HG03066 (cell line): ENCODE data around the gene APBB2.

Source experiments
- ATAC-seq: cut with Tn5 transposase; IDR thresholded peaks from one replicate; pipeline ENCODE4 v1.9.1; 2021; ENCODE audit warnings: low read depth; ENCODE audit not compliant: unreplicated experiment

Gene APBB2

DNA sequence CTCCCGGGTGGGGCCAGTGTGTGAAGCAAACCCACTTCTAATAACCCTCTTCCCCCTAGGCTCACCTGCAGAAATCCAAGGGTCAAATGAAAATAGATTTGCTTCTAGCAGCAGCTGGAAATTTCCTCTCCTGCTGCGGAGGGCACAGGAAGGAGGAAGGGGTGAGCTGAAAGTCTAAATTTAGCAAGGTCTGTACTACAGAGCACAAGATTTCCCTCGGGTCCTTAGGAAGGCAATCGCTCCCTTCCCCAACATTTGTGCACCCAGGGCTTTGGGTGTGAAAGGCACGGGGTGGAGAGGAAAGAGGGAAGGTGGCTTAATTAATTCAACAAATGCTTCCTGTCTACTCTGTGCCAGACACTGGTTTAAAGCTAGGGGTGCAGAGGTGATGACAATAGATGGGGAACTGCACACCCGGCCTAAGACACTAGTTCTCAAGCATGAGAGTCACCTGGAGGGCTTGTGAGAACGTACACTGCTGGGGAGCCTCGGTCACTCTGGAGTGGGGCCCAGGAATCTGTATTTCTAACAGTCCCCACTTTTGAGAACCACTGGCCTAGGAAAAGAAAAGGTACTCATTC is 260.2 kb downstream of the APBB2 start:
- ATAC-seq = no peak

DNA sequence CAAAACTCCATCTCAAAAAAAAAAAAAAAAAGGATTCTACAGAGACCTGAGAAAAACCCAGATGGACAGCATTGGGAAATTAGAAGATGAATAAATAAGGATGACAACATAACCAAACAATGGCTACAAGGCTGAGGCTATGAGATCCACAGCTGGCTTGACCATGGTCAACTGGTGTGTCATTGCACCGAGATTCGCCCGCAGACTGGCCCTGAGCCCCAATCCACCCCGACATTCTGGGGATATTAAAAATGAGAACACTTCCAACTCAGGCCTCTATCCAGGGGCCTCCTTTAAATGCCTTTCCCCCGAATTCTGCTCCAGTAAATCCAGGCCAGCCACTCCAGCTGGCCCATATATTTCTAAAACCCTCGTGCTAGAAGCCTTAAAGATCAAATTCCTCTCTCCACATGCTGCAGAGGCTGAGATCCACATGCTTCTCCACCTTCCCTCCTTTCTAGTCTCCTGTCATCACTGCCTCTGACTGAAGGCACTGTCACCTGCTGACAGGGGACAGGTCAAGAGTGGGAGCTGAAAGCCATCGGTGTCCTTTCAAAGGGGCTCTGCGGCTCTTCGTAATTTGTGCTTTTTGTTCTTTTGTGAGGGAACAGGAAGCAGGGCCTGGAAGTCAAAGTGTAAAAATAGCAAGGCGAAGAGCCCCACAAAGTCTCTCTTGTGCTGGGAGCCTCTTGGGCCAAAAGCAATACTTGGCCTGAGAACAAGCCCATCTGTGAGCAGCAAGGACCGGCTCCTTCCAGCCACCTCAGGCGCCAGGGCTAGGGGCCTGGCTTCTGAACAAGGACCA is 260.9 kb downstream of the APBB2 start:
- ATAC-seq = no peak

DNA sequence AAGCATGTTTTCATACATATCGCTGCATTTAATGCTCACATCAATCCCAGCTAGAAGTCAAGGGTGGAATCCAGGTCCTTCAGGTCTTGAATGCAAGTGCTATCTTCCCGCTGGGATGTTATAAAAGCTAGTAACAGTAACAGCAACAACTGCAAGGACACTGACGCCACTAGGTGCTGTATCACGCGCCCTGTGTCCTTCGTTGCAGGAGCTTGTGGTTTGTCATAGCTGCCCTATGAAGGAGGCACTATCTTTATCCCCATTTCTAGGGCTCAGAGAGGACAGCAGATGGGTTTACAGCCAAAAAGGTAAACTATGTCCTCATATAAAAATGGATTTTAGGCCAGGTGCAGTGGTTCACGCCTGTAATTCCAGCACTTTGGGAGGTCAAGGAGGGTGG is 261.7 kb downstream of the APBB2 start:
- no peak for ATAC-seq

DNA sequence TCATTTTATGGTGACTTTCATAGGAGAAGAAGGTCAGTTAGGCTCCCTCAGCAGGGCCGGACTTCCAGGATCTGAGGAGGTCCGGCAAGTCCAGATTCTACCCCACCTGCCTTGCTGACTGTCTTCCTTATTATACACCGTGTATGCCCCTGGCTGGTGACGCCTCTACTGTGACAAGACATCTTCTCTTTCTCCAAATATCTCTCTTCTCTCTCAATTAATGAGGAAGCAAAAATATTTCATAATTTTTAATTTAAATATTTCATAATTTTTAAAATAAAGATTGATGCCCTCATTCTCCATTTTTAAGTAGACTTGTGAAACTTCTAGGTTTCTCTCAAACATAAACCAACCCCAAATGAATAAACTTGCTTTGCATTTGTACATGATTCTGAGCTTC is 262.1 kb downstream of the APBB2 start:
- no peak for ATAC-seq

DNA sequence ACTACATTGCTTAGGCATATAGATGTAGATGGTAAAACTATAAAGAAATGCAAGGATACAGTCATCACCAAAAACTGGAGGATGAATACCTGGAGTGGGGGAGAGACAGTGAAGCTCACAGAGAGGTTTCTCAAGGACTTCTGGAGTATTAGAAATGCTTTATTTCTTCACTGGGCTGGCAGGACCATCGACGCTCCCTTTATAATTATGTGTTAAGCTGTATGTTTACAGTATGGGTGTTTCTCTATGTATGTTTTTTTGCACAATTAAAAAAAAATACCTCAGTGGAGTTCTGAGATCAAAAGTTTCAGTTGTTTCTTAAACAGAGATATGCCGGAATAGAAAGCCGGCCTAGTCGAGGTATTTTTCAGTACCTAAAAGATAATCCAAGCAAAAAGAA is 263.3 kb downstream of the APBB2 start:
- ATAC-seq = no peak

DNA sequence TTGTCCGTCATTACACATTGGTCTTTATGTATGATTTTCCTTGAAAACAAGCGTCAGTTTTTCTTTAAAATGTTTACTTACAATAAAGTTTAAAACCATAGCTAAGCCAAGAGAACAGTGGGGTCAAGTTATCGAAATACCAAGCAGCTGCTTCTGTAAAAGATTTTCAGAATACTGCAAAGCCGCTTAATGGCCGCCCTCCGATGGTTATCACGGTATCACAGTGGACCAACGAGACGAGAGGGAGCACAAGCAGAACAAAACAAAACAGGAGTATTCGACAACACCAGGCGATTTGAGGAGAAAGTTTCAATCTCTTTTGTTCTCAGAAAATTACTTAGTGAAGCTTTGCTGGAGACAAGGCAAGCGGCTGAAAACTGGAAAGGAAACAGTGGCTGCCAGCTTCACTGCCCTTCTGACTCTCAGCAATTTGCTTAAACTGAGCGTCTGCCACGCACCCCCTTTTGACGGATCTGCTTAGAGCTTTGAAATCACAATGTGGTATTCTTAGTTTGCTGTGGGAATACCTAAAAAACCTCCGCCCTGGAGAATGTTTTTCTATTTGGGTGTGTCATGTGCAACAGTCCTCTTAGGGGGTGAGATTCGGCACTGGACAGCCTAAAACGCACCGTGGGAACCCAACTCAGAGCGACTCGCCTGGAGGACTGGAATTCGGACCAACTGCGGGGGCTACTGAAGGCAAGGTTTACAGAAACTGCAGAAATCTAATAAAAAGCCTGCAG is 264.8 kb downstream of the APBB2 start:
- ATAC-seq = no peak

DNA sequence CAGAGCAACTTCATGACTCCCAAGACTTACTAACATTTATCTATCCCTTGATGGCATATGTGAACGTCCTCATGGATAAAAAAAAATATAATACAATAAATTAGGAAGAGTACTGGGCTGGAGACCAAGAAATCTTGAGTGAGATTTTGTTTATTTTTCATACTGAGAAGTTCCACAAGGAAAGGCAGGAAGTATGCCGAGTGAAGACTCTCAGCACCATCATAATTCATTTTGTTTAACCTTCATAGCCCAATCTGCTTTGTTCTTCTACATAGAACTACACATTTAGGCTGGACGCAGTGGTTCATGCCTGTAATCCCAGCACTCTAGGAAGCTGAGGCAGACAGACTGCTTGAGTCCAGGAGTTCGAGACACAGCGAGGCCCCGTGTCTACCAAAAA is 266.3 kb downstream of the APBB2 start:
- no peak for ATAC-seq

DNA sequence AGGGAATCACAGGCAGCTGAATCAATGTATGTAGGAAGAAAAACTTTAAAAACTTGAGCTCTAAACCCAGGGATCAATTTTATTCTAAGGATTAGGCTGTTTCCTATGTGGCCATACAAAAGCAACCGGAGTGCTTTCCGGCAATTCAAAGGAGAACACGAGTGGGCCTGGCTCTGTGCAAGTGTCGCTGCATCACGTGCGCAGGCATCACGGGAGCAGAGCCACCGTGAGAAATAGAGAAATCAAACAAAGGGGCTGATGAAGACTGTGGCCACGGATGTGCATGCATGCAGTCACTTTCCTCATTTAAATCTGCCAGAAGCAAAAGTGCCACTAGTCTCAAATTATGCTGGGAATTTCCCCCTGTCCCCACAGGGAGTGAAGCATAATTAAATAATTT is 267.7 kb downstream of the APBB2 start:
- no peak for ATAC-seq

DNA sequence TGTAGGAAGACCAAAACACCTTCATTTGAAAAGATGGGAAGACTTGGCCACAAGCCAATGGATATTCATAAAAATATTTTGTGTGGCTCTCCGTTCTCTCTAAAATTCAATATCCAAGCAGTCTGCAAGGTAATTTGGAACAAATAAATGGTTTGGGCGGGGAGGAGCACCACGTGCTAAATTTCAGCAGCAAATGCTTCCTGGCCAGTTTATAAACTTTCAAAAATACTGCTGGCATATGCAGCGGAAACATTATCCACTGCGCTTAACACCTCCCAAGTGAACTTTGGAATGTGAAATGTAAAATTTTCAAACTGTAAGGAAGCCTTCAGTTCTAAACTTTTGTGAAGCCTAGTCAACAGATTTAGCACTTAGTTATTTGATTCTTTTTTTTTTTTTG is 273.6 kb downstream of the APBB2 start:
- no peak for ATAC-seq

DNA sequence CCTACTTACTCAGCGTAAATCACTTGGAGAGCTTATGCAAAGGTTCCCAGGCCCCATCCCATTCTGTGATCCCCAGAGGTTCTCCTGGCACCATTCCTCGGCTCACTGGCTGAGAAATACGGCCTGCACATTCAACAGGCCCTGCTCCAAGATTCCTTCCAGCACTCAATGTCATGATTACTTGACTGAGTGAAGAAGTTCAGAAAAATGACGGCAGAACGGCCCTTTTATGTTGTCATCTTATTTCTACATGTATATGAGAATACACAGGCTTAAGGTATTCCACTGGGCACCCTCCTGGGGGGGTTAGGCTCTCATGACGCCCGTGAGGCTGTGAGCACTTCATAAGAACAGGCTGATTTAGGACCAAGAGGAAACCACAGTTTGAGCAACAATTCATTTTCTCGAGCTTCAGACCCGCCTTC is 274.0 kb downstream of the APBB2 start:
- ATAC-seq = no peak

DNA sequence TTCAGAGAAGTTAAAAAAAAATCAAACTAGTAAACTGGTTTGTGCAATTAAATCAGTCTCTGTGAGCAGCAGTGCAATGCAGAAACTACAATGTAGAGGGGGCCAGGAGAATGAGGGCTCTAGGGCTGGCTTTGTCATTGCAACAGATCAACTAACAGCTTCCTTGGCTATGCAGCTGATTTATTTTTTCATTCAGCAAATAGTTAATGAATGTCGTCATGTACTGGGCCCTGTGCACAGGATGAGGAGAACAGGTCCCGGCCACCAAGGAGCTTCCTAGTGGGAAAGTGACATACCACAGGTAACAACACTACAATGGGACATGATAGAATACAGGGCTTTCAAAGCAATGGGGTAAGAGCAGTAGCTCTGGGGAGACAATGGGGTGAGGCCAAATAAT is 274.5 kb downstream of the APBB2 start:
- no peak for ATAC-seq

DNA sequence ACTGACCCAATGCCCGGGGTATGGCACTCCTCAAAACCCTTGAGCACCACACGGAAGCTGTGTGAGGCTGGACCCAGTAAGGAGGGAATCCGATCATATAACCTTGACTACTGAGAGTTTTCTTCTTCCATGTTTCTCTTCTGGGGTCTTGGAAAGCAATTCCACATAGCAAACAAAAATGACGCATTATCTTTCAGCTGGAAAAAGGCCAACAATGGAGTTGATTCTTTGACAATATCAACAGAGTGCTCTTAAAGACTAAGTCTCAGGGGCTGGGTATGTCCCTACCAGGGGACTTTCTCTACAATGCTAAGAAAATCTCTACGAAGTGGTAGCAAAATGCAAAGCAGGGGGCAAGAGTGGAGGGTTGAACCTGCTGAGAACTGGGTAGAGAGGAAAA is 276.0 kb downstream of the APBB2 start:
- no peak for ATAC-seq

DNA sequence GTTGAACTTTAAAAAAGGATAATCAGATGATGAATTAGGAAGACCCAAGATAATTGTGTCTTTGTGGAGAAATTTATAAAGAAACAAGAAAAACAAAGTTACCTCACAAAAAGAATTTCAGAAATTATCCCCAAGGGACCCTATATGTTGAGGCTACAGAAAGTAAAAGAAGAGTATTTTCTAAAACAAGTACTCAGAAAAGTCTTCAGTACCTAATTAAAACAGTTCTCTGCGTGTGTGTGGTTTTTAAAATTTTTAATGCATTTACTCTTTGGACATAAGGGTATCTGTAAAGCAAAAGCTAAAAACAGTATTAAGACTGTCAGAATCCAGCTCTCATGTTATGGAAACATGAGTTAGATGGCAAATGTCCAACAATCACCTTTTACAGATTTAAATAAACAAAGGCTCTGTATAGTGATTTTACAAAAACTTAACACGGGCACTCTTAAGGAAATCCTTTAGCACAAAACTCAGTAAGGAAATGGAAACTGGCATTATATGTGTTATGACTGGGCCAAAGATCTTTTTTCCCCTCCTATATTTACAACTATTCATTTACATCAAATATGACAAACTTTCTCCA is 277.1 kb downstream of the APBB2 start:
- no peak for ATAC-seq

DNA sequence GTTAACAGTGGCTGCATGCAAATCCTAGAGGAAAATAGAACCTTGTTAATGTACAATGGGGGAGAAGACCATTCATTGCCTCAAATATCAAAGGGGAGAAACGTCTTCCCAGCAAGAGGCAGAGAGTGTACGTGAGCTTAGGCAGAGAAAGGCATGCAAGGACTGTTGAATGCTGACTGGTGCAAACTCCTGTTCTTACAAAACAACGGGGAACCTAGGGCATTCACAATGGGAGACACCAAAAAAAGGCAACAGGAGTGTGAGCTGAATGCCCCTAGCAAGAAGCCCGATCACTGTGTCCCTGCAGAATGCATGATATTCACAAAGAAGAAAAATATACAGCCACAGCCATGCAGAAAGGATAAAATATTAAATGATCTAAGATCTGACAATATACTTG is 279.7 kb downstream of the APBB2 start:
- no peak for ATAC-seq

DNA sequence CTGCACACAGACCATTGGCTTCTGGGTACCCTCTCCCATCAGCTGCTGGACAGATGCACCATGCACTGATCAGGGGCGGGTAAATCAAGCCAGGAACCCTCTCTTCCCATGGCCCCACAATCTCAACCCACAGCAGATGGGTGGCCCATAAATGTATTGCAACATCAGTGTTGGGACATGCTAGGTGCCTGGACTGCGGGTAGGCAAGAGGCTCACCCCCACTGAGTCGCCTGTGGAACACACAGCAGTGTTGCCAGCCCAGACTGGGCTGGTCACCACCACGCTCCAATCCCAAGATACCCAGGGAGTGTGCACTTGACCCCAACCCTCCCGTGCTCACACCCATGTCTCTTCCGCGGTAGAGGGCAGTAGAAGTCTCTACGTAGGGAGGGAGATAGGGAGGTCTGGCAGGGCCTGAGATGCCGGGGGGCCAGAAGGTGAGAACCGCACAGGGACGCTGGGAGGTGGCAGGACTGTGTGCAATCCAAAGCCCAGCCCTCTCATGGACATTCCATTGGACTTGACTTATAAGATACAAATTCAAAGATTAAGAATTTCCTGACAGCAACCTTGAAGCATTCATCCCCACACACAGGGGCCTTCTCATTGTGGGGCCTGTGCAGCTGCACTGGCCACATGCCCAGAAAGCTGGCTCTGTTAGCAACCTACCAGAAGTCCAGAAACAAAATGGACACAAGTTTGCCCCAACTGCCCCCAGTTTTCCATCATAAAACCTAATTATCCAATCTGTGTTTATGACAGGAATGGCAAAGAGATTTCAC is 280.9 kb downstream of the APBB2 start:
- no peak for ATAC-seq

DNA sequence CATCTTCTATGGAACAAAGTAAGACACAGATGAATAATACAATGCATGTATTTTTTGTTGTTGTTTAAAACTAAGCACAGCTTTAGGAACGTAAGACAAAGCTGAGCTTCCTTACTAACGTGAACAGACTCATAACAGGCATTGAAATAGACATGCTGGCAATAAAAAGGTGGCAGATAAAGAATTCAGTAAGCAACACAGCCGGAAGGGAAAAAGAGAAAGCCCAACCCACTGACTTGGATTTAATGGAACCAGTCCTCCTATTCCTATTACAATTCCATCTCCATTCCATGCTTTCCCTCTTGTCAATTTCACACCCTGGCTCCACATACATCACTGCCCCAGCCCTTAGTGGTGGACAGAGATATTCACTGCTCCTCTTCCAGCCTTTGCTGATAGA is 282.5 kb downstream of the APBB2 start:
- ATAC-seq = no peak

DNA sequence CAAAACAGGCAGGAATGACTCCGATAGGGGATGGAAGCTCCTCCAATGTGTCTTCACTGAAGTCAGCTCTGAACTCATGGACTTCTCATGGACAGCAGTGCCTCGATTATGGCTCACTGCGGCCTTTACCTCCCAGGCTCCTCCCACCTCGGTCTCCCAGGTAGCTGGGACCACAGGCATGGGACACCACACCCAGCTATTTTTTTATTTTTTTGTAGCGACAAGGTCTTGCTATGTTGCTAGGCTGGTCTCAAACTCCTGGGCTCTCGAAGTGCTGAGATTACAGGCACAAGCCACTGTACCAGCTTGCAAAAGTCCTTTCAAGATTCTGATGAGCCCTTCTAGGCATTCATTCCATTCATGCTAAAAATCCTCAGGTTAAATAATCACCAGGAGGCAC is 283.1 kb downstream of the APBB2 start:
- no peak for ATAC-seq

DNA sequence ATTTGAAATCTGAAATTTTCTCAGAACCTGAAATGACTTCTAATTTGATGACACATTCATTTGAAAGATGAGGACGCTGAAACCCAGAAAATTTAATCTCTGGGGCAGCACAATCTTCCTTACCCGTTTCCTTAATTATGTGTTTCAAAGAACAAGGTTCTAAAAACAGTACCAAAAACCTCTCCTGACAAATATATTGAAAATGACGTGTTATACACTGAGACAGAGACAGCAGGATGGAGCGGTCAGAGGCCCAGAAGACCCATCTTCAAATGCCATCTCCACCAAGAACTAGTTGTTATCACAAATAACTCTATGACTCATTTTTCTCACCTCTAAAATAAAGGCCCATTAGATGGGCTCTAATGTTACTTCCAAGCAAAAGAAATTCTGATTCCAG is 287.3 kb downstream of the APBB2 start:
- no peak for ATAC-seq

DNA sequence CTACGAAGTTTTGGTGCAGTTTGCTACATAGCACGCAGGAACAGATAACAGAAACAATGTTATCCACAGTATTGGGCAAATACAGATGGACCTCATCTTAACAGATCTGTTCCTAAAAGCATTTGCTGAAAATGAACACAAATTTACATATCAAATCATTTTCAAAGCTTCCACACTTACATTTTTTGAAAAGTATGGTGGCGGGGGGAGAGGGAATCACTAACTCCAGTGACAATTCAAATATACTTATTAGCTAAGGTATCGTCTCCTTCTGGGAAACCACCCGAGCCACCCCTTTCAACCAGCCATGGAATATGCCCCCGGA is 289.6 kb downstream of the APBB2 start:
- no peak for ATAC-seq

DNA sequence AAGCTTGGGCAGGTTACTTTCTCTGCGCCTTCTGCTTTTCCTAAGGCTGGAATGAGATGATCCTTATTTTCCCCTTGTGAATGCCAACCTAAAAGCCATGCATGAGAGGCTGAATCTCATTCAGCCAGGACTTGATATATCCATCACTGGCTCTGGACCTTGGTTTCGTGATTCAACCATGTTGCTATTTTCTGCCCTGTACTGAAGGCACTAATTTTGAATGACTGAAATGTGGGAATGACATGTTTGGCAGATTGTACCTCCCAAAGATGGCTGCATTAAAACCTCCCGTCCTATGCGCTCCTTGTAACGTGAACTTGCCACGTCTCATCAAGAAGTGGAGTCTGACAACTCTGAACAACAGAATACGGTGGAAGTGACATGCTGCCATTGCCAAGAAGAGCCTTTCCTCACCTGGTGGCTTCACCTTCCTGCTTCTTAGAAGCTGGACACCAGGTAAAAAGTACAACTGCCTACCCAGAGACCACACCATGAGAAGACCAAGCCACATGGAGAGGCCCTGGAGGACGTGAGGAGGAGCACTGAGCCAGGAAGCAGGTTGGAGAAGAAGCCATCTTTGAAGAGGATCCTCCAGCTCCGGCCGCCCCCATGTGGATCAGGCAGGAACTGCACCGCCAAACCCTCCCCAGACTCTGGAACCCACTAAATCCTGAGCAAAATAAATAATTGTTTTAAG is 290.1 kb downstream of the APBB2 start:
- ATAC-seq = peak; percentile 61
